CD14-positive monocyte (primary cell): ENCODE data around the gene TTLL11. TPM values are rescaled to one million over a fixed set of nuclear protein-coding genes. Genes with fewer than 3 reads are reported as not detected.

Experiments
- DNase-seq, 3 donors: peaks; one replicate each; pipeline ENCODE4 v3.0.0-alpha.2; 2011 to 2022
- H2AFZ ChIP-seq: 2 replicates; pipeline ENCODE4 v1.6.0; 2012; ENCODE audit warnings: mild to moderate bottlenecking, low read depth, low read length, inconsistent platforms; ENCODE audit not compliant: insufficient read depth, poor library complexity, severe bottlenecking
- H3K27ac ChIP-seq, 2 donors: 1 replicate in 1 of 2; 2 replicates in 1 of 2; pipeline ENCODE4 v1.5.1; 2012 to 2013; ENCODE audit warnings: low read length in 2 of 2, control low read depth in 1 of 2, inconsistent platforms in 1 of 2, low read depth in 1 of 2, mild to moderate bottlenecking in 1 of 2
- H3K27me3 ChIP-seq, 2 donors: one replicate each; pipeline versions ENCODE4 v1.6.0 to v1.6.1; 2011 to 2013; ENCODE audit warnings: low read length in 2 of 2; ENCODE audit not compliant: control insufficient read depth in 2 of 2, insufficient read depth in 2 of 2
- H3K36me3 ChIP-seq, 2 donors: replicated peaks in 1 of 2; 1 replicate in 1 of 2; 2 replicates in 1 of 2; pipeline versions ENCODE4 v1.5.1 to v1.6.1; 2012 to 2013; ENCODE audit warnings: low read length in 2 of 2, control low read depth in 1 of 2, inconsistent platforms in 1 of 2, mild to moderate bottlenecking in 1 of 2; ENCODE audit not compliant: insufficient read depth in 2 of 2, control insufficient read depth in 1 of 2
- H3K4me1 ChIP-seq, 2 donors: 1 replicate in 1 of 2; 2 replicates in 1 of 2; pipeline versions ENCODE4 v1.5.1 to v1.6.1; 2012 to 2013; ENCODE audit warnings: low read length in 2 of 2, control low read depth in 1 of 2, inconsistent platforms in 1 of 2, mild to moderate bottlenecking in 1 of 2, moderate library complexity in 1 of 2; ENCODE audit not compliant: insufficient read depth in 2 of 2, control insufficient read depth in 1 of 2
- H3K4me2 ChIP-seq: replicated peaks from 2 replicates; pipeline ENCODE3; 2012; ENCODE audit warnings: low read length, moderate library complexity, mild to moderate bottlenecking; ENCODE audit not compliant: poor library complexity, severe bottlenecking; ENCODE audit errors: extremely low read depth
- H3K4me3 ChIP-seq, 3 experiments: fragments of 200-600 bp in 1 of 3; sonication (generic) in 1 of 3; replicated peaks in 1 of 3; 1 replicate in 2 of 3; 2 replicates in 1 of 3; pipeline ENCODE4 v1.5.1; 2011 to 2013; ENCODE audit warnings: low read length in 3 of 3, mild to moderate bottlenecking in 3 of 3, control low read depth in 2 of 3, low read depth in 2 of 3, inconsistent platforms in 1 of 3, moderate library complexity in 1 of 3
- H3K79me2 ChIP-seq: 2 replicates; pipeline ENCODE4 v1.6.0; 2012; ENCODE audit warnings: mild to moderate bottlenecking, control low read depth, inconsistent platforms, low read length, moderate library complexity; ENCODE audit not compliant: insufficient read depth
- H3K9ac ChIP-seq: 2 replicates; pipeline ENCODE4 v1.6.0; 2017; ENCODE audit warnings: low read length, mild to moderate bottlenecking; ENCODE audit not compliant: insufficient read depth, poor library complexity, severe bottlenecking
- H3K9me3 ChIP-seq, 2 donors: replicated peaks in 1 of 2; 1 replicate in 1 of 2; 2 replicates in 1 of 2; pipeline versions ENCODE4 v1.5.1 to v1.6.1; 2012 to 2013; ENCODE audit warnings: low read length in 2 of 2, control low read depth in 1 of 2; ENCODE audit not compliant: control insufficient read depth in 1 of 2, insufficient read depth in 1 of 2
- H4K20me1 ChIP-seq: 2 replicates; pipeline ENCODE4 v1.6.0; 2012; ENCODE audit warnings: mild to moderate bottlenecking, low read length, control low read depth, moderate library complexity; ENCODE audit not compliant: insufficient read depth
- H3K27ac Mint-ChIP-seq, 7 donors: one replicate each; pipeline ENCODE4 v1.8.0; 2020; ENCODE audit warnings: mild to moderate bottlenecking in 7 of 7, mixed read lengths in 7 of 7, moderate library complexity in 6 of 7, inconsistent platforms in 2 of 7
- H3K27me3 Mint-ChIP-seq, 3 donors: one replicate each; pipeline ENCODE4 v1.8.0; 2021 to 2022; ENCODE audit warnings: low read depth in 3 of 3, mild to moderate bottlenecking in 3 of 3, mixed read lengths in 3 of 3, moderate library complexity in 3 of 3, inconsistent platforms in 1 of 3
- H3K36me3 Mint-ChIP-seq, 2 donors: one replicate each; pipeline ENCODE4 v1.8.0; 2020; ENCODE audit warnings: mixed read lengths in 2 of 2, inconsistent platforms in 1 of 2, mild to moderate bottlenecking in 1 of 2
- H3K4me1 Mint-ChIP-seq: one replicate; pipeline ENCODE4 v1.8.0; 2020; ENCODE audit warnings: mild to moderate bottlenecking, mixed read lengths
- H3K4me3 Mint-ChIP-seq, 2 donors: one replicate each; pipeline ENCODE4 v1.8.0; 2020; ENCODE audit warnings: mild to moderate bottlenecking in 2 of 2, mixed read lengths in 2 of 2, moderate library complexity in 1 of 2
- H3K9me3 Mint-ChIP-seq, 7 donors: one replicate each; pipeline ENCODE4 v1.8.0; 2020 to 2022; ENCODE audit warnings: mixed read lengths in 7 of 7, mild to moderate bottlenecking in 6 of 7, moderate library complexity in 6 of 7, inconsistent platforms in 2 of 7
- WGBS: methylation state at CpG from one replicate; pipeline ENCODE4 v1.1.5; 2013; ENCODE audit warnings: missing lambda C conversion rate; ENCODE audit not compliant: insufficient coverage; 5-methylcytosine and 5-hydroxymethylcytosine counted together
- intact Hi-C, 2 donors: fragments of 100-400 bp; cut with micrococcal nuclease; formaldehyde crosslinking; loops; one replicate each; pipeline versions ENCODE4 v1.15.0 to v1.15.1; 2023
- polyA plus RNA-seq, 3 donors: library from polyadenylated mRNA; depleted of rRNA in 1 of 3; unstranded in 2 of 3; stranded (reverse) in 1 of 3; fragments of 300-500 nt in 2 of 3; fragments of >200 nt in 1 of 3; fragmentation: Illumina TruSeq in 2 of 3; gene quantifications; 1 replicate in 2 of 3; 2 replicates in 1 of 3; pipeline ENCODE4 v1.2.3, GENCODE V29; 2012 to 2021
- TF ChIP-seq, protein P1 (sequence below): fragments of 200-600 bp; IDR thresholded peaks from one replicate; pipeline ENCODE4 v1.8.0; 2022; ENCODE audit warnings: antibody characterized with exemption, mild to moderate bottlenecking

TTLL11 gene
- polyA plus RNA-seq, 3 donors, result 2.9 to 3.5 (median 3.1) TPM

DNA sequence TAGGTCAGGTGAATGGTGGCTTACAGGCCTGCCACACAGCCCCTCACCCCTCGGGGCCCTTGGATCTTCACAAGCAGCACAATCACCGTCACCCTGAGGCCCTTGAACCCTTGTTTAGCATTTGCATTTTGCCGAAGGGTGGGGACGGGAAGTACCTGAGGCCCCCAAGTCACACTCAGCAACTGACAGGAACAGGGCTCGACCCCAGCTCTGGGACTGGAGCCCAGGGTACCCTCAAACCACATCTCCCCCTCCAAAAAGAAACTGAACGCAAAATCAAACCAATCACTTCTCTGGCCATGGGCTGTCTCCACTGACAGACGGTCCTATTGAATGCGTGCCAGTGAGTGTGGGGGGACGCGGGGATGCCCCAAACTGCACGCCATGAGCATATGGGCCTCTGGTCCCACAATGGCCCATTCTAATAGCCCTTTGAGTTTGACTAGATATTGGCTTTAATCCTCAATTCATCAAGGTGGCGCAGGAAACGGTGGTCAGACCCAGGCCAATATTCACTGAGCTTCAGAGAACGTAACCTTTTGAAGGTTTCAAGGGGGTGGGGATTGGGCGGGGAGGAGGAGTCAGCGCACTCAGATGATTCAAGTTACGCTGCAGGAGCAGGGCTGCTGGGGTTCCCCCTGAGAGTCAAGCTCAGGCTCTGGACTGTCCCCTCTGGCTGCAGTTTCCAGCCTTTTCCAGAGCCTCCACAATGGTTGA is 265.7 kb downstream of the TTLL11 start:
- DNase-seq, result no peak
- Histone ChIP-seq H2AFZ (no peak overlapping the region), H3K27me3 (no peaks in the 10 kb centered on the region), H3K9ac (no peak overlapping the region), H3K9me3 (no peaks in the 10 kb centered on the region), H3K4me1 (no peaks in the 10 kb centered on the region), H3K4me3 (no peak overlapping the region), H3K27ac (no peak overlapping the region), H3K4me2 (no peak overlapping the region), H3K36me3 (no peaks in the 10 kb centered on the region), H4K20me1 (no peaks in the 10 kb centered on the region), H3K79me2 (no peaks in the 10 kb centered on the region)
- 93% methylated on average over 14 of the region's 17 CpGs for WGBS
- TF ChIP-seq, protein P1, sequence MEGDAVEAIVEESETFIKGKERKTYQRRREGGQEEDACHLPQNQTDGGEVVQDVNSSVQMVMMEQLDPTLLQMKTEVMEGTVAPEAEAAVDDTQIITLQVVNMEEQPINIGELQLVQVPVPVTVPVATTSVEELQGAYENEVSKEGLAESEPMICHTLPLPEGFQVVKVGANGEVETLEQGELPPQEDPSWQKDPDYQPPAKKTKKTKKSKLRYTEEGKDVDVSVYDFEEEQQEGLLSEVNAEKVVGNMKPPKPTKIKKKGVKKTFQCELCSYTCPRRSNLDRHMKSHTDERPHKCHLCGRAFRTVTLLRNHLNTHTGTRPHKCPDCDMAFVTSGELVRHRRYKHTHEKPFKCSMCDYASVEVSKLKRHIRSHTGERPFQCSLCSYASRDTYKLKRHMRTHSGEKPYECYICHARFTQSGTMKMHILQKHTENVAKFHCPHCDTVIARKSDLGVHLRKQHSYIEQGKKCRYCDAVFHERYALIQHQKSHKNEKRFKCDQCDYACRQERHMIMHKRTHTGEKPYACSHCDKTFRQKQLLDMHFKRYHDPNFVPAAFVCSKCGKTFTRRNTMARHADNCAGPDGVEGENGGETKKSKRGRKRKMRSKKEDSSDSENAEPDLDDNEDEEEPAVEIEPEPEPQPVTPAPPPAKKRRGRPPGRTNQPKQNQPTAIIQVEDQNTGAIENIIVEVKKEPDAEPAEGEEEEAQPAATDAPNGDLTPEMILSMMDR, result no peak
- intact Hi-C loops, result no loop called here
- H3K4me3 Mint-ChIP-seq, result no peak overlapping the region
- H3K27me3 Mint-ChIP-seq, result peaks cover 0 to 6% (median 3%) of the 10 kb centered on the region in 3 donors
- no peaks in the 10 kb centered on the region for H3K36me3 Mint-ChIP-seq
- peaks cover 0 to 2% (median 0%) of the 10 kb centered on the region in 7 donors for H3K9me3 Mint-ChIP-seq
- no peak overlapping the region for H3K27ac Mint-ChIP-seq
- H3K4me1 Mint-ChIP-seq, result no peaks in the 10 kb centered on the region

DNA sequence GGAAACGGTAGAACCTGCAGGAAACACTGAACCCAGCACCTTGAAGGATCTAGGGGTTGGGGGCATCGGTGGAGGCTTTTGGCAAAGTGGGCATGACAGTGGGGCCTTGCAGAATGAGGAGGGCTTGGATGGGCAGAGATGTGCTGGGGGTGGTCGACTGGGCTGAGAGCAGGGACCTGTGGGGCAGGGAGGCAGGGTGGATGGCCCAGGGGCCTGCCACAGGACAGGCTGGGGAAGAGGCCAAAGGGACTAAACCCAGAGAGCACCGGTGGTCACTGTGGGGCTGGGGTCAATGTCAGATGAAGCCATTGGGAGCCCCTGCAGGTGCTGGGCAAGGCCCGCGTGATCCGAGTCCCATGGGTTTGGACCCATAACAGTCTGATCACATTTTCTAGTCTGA is 266.4 kb downstream of the TTLL11 start:
- Histone ChIP-seq H3K4me1 (no peaks in the 10 kb centered on the region), H3K27ac (no peak overlapping the region), H3K4me3 (no peak overlapping the region), H4K20me1 (no peaks in the 10 kb centered on the region), H2AFZ (no peak overlapping the region), H3K27me3 (no peaks in the 10 kb centered on the region), H3K4me2 (no peak overlapping the region), H3K9ac (no peak overlapping the region), H3K9me3 (no peaks in the 10 kb centered on the region), H3K79me2 (no peaks in the 10 kb centered on the region), H3K36me3 (no peaks in the 10 kb centered on the region)
- intact Hi-C loops, result no loop called here
- WGBS, result 76% methylated on average over 3 of the region's 7 CpGs
- H3K27ac Mint-ChIP-seq, result no peak overlapping the region
- H3K36me3 Mint-ChIP-seq, result no peaks in the 10 kb centered on the region
- no peak for DNase-seq
- H3K27me3 Mint-ChIP-seq, result peaks cover 2 to 6% (median 3%) of the 10 kb centered on the region in 3 donors
- no peaks in the 10 kb centered on the region for H3K4me1 Mint-ChIP-seq
- H3K9me3 Mint-ChIP-seq, result peaks cover 0 to 2% (median 0%) of the 10 kb centered on the region in 7 donors
- TF ChIP-seq, protein P1, result no peak
- no peak overlapping the region for H3K4me3 Mint-ChIP-seq
